NCI-H1436 treated with DMSO at 0.1 percent for 48 hours (cell line): ENCODE measurements around the gene KRT31.
"Not testable (repeated sequence)": the region's sequence is repeated elsewhere in the genome, so short reads cannot be mapped to it uniquely, and the experiment has no call there.

Source experiments
- DNase-seq: peaks from one replicate; lab custom pipeline; 2025; lab: John Stamatoyannopoulos, UW

Gene KRT31

GRCh38 chr17:41417576-41418015 lies 20.2 kb upstream of the KRT31 start:
- DNase-seq, result no peak

GRCh38 chr17:41417127-41417526 lies 19.7 kb upstream of the KRT31 start:
- no peak for DNase-seq

GRCh38 chr17:41416479-41416878 lies 19.1 kb upstream of the KRT31 start:
- no peak for DNase-seq

- DNase-seq, result no peak
Observed at GRCh38 chr17:41415833-41416335, 18.5 kb upstream of the KRT31 start.

- no peak for DNase-seq
Observed at GRCh38 chr17:41415411-41415810, 18.0 kb upstream of the KRT31 start.

GRCh38 chr17:41413982-41414381 lies 16.6 kb upstream of the KRT31 start:
- DNase-seq, result no peak

- no peak for DNase-seq
Observed at GRCh38 chr17:41413353-41413957, 16.0 kb upstream of the KRT31 start.

- DNase-seq, result no peak
Observed at GRCh38 chr17:41411072-41411840, 13.8 kb upstream of the KRT31 start.

GRCh38 chr17:41407226-41407625 lies 9.8 kb upstream of the KRT31 start:
- no peak for DNase-seq

GRCh38 chr17:41406205-41406604 lies 8.8 kb upstream of the KRT31 start:
- no peak for DNase-seq

- DNase-seq, result no peak
Observed at GRCh38 chr17:41404024-41404671, 6.7 kb upstream of the KRT31 start.

- no peak for DNase-seq
Observed at GRCh38 chr17:41403404-41404023, 6.1 kb upstream of the KRT31 start.

- DNase-seq, result no peak
Observed at GRCh38 chr17:41402161-41402560, 4.8 kb upstream of the KRT31 start.

GRCh38 chr17:41396340-41396739 lies 1.1 kb downstream of the KRT31 start:
- DNase-seq, result no peak

GRCh38 chr17:41395611-41396010 lies 1.8 kb downstream of the KRT31 start:
- DNase-seq, result no peak

- DNase-seq, result not testable (repeated sequence)
Observed at GRCh38 chr17:41395044-41395443, 2.4 kb downstream of the KRT31 start.

- DNase-seq, result no peak
Observed at GRCh38 chr17:41394254-41394996, 3.0 kb downstream of the KRT31 start.

- DNase-seq, result no peak
Observed at GRCh38 chr17:41393826-41394225, 3.6 kb downstream of the KRT31 start.

GRCh38 chr17:41393294-41393693 lies 4.1 kb downstream of the KRT31 start:
- no peak for DNase-seq

GRCh38 chr17:41392278-41392677 lies 5.1 kb downstream of the KRT31 start:
- no peak for DNase-seq

GRCh38 chr17:41391535-41391934 lies 5.9 kb downstream of the KRT31 start:
- no peak for DNase-seq

GRCh38 chr17:41390411-41390938 lies 6.9 kb downstream of the KRT31 start:
- no peak for DNase-seq
